Non-pigmented ciliary epithelial cell (primary cell): ENCODE data around the gene IHH.
A peak's percentile ranks its signal among the peaks of the same experiment; 100 is the strongest.

Experiments
- DNase-seq: peaks from one replicate; pipeline ENCODE4 v3.0.0-alpha.2; 2010; ENCODE audit warnings: low read depth

The IHH gene

DNA sequence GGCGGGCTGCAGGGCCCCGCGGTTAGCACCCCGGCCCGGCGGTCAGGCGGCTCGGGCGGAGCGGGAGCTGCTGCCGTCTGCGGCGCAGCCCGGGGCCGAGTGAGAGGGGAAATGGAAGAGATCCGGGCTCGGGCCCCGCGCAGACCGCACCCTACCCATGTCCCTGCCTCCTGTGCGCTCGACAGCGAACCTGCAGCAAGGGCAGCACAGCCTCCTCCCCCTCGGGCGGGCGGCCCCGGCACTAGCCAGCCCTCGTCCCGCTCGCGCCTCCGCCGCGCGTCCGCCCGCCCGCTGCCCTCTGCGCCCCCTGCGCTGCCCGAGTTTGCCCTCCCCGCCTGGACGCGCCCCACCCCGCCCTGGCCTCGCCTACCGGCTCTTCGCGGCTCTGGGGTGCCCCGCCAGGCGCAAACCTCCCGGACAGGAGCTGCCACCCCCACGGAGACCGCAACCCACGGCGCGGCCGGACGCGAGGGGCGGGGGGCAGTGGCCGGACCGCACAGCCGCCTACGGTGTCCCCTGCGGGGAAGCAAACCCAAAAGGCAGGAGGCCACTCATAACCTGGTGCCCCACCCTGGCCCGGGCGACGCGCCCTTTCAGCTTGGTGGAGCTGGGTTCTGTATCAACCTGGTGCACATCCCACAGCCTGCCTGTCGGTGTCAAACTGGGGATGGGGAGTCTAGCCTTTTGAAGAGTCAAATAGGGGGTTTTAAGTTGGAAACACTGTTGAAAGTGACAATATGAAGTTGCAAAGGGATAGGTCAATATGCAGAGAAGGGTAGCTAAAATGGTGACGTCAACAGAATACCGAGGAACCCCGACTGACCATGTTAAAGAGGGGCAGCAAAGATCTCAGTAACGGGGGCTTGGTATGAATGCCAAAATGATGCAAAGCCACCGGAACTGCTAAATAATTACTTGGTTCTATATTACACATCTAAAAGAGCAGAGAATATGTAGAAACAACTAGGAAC, at the start of gene IHH:
Gene IHH (minus strand): TSS at position 101 of the 971 bp plus-strand sequence. CDS start 454 bp downstream, outside the sequence.
- no peak for DNase-seq

DNA sequence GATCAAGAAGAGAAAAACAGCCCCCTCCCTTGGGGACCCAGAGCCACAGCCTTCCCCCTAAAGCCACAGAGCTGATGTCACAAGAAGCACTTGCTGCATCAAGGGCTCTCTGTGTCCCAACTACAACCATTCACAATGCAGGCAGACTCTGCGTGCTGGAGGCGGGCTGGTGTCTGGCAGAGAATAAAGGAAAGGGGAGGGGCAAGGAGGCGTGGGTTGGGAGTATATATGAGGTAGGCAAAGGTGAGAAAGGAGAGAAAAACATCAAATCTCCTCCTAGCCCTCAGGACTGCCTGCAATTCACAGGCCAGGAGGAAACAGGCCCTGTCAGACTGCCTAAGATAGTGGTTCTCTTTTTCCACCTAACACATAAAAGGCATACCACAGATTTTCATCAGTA, 48.8 kb upstream of the IHH start:
- DNase-seq: no peak

DNA sequence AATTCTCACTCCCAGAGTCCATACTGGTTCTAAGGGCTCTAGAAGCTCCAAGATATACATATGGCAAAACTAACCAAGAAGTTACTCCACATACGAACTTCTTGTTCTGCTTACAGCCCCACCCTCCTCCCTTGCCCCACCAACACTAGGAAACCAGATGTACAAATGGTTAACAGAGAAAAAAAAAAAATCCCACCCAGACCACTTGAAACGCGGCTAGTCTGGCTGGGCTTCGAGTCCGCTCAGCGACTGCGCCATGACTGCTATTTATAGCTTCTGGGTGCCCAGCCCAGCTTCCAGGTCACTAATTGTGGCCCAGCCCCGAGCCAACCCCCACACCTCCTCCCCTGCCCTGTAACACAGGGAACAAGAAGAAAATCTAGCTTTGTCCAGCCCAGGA, 47.0 kb upstream of the IHH start:
- DNase-seq: no peak

DNA sequence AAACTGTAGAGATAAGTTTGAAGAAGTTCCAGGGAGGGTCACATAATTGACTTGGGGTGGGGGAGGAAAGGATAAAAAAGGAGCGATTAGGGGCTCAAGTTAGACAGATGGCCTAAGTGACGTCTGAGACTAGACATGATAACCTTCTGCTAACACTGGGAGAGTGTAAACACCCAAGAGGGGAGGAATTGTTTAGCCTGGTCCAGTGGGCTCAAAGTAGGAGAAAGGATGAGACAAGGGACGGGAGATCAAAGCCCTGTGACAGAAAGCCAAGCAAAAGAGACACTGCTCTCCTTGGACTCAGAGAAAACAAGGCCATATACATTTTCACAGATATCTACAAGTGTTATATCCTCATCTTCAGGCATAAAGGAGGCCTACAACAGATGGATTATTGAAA, 45.5 kb upstream of the IHH start:
- no peak for DNase-seq

DNA sequence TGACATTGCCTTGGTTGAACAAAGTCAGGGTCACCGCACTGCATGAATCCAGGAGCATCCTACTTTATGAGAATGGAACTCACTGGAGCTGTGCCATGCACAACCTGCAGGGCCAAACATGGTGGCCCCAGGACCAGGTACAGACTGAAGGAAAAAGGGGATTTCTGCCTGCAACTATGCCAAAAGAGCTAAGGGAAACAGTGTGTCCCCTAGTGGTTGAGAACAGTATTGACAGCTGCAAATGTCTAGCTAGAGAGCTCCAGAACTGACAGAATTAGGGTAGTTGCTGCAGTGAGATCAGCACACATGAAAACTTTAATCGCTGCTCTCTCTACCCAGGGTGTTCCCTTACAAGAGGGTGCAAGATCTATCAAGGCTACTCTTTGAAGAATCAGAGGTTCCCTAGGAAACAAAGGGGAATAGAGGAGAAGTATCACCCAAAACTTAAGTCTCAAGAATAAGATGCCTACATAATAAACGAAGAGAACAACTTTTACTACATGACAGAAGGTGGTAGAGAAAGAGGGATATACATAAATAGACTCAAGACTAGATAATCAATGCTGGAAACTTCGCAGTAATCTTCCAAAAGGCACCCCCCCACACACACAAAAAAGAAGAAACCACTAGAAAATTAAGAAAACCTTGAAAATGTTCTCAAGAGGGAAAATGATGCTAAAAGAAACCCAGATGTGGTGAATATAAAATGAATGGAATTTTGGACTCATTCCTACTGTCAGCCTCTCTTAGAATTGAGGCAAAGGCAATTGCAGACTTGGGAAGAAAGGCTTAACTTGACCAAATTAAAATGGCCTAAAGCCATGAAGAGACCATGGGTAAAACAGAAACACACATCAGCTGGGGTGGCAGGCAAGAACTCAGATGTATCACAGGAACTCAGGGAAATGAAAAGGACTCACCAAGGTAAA, 43.6 kb upstream of the IHH start:
- DNase-seq: no peak

DNA sequence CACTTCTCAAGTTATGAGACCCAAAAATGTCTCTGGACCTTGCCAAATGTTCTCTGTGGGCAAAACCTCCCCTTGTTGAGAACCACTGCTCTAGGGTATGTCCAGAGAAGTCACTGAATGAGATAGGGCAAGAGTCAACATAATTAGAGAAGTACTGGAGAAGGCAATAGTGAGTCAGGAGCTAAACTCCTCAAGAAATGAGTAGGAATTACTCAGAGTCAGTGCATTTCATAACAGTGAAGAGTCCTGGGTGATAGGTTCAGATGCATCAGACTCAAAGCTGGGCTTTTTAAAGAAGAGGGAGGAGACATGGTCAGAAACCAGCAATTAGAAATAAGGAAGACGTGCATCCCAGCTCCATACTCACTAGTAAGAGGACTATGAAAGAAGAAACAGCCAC, 38.6 kb upstream of the IHH start:
- peak; percentile 18 for DNase-seq

DNA sequence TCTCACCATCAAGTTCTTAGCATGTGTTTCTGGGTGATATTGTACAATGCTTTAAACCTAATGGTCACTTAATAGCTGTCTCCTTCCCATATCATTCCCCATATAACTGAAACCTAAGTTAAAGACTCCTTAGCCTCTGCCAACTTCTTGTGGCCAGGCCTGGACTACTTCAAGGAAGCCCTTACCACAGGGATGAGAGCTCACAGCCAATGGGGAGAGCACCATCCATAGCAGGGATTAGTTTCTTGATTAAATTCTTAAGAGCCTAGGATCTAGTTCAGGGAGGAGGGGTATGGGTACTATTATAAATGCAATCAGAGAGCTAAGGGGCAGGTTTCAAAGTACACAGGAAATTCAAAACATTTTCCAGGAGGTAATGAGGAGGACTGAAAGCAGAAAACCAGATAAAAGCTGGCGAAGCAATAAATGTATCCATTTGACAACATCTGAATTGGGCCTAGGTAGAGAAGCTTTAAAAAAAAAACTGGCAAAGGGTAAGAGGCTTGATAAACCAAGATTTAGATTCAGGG, 34.8 kb upstream of the IHH start:
- no peak for DNase-seq

DNA sequence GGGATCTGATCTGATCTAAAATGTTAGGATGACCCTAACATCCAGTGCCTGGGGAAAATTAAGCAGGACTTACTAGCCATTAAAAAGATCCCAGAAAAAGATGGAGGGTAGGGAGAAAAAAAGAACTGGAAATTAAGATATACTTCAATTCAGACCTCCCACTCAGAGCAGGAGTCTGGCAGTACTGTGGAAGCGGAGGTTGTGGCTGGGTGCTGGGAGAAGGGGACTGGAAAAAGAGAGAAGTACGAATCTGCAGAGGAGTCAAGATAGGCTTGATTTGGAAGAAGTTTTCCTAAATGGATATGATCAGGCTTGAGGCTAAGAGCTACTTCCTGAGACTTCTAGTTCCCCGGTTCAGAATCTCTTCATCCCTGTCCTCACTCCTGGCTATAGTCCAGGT, 33.5 kb upstream of the IHH start:
- no peak for DNase-seq

DNA sequence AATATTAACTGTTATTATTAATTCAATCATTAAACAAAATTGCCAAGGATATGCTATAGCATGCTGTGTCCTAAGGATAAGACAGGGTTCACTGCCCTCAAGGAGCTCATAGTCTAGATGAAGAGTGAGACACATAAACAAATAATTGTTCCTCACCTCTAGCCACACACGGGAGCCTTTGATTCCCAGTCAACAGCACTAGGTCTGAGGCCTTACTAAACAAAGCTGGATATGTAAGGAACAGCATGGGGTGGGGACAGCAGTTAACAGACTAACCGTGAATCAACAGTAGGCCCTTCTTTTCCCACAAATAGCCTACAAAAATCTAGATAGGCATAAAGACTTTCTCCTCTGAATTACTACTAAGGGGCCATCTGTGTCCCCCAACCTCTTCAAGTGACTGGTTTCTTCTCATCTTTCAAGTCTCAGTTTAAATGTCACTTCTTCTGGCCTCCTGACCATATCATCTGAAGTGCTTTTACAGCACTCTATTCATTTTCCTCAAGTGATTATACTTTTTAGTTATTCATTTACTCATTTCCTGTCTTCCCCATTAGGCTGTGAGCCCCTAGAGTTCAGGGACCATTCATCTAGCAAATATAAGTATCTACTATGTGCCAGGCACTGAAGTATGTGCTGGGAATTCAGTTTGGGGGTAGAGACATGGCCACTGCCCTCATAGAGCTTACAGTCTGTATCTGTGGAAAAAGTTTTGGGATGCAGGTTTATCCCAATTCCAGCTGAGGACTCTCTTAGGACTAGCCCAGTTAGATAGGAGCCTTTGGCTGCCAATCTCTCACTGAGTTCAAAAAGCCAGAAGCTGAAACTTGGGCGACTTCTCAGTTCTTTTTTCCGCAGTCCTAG, 29.9 kb upstream of the IHH start:
- no peak for DNase-seq

DNA sequence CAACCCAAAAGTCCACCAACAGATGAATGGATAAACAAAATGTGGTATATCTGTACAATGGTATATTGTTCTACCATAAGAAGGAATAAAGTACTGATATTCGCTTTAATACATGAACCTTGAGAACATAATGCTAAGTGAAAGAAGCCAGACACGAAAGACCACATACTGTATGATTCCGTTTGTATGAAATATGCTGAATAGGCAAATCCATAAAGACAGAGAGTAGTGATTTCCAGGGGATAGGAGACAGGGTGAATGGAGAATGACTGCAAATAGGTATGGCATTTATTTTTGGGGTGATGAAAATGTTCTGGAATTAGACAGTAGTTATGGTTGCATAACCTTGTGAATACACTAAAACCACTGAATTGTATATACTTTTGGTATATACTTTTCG, 28.6 kb upstream of the IHH start:
- DNase-seq: no peak

DNA sequence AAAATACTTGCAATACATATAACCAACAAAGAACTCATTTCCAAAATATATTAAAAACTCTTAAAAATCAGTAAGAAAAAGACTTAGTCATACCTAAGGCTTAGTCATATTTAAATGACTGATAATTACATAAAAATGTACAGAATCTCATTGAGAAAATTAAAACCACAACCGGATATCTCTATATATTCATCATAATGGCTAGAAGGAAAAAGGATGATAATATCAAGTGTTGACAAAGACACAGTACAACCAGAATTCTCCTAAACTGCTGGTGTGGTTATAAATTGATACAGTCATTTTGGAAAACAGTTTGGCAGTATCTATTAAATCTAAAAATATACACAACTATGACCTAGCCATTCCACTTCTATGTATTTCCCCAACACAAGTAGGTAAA, 27.1 kb upstream of the IHH start:
- no peak for DNase-seq

DNA sequence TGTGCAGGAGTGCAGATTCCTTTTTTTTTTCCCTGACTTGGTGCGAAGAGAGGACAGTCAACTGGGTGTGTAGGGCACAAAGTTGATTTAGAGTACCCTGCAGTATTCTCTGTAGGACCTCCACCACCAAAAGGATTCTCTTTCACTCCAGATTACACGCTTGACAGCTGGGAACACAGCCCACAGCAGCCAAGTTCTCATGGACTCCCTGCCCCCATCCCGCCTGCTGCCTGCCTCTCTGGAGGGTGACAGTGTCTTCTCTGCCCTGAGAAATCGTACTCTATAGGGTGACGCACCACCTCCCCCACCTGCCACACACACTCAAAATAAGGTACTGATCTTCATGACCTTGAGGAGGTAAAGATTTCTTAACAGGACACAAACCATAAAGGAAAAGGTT, 26.6 kb upstream of the IHH start:
- no peak for DNase-seq

DNA sequence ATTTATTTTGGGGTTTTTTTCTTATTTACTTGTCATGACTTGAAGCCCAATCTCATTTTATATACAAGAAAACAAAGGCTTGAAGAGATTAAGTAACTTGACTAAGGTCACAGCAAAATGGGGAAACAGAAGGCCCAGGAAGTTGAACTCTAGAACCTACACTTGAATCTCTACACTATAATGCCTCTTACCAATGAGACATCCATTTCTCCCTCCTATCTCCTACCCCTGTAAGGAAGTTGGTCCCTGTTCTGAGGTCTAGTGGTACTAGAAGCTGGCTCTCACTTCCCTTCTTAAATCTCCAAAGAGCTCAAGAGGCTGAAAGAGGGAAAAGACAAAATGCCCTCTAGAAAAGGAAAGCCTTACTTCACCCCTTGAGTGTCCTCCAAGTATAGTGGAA, 25.5 kb upstream of the IHH start:
- DNase-seq: no peak

DNA sequence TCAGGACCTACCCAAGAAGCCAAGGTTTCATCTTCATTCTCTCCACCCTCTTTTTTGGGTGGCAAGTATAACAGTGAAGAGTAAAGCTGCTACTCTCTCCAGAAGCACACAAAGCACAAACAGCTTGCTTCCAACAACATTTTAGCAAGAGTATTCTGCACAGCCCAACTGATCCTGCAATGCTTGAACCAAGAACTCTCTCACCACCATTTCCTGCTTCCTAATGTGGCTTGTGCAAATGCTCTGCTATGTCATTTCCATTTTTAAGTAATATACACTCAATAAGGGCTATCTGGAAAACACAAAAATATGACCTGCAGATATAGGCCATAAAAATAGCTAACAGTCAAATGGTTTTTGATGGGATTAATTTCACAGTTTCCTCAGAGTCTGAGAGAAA, 24.1 kb upstream of the IHH start:
- DNase-seq: no peak

DNA sequence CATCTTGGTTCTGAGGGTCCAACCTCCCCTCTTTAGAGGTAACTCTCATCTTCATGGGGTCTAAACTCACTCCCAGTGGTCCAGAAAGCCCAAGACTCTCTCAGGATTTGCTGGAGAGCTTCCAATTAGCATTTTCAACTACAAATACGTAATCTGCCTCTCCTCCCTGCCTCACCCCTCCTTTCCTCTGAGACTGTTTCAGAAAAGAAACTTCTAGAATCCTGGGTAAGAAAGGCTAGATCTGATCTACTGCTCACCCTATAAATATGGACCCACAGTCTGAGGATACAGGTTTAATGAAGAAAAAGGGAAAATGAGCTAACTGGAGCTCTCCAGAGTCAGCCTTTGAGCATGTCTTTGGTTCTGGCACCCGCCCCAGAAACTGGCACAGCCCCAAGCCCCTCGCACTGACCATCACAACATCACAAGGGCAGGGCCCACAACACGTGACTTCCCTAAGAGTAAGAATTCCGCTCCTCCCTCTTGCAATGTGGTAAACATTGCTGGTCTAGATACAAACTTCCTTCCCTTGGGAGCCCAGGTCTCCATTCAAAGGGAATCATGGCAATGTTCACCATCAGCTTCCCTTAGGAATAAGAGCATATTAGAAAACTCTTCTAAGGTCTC, 21.7 kb upstream of the IHH start:
- no peak for DNase-seq

DNA sequence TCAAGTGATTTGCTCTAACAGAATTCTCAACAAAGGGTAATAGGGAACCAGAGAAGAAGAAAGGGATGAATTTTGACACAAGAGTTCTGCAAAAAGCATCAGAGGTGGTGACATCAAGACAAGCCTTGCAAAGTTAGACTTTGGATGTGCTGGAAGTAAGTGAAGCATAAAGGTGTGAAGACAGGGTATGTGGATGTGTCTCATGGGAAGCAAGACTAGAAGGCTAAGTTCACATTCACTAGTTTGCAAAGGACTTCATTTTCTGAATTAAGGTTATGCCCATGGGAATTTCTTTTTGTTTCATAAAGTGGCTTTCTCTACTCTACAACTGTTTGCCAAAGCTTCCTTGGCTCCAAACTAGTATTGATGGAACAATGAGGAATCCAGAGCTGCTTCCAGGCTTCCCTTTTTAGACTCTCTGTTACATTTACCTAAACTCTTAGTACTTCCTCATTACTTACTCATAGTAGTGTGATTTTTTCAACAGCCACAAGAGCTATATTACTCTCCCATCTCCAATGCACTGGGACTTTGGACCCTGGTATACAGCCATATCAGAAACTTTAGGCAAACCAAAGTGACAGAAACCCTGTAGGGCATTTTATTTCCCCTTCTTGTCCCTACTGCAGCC, 21.1 kb upstream of the IHH start:
- DNase-seq: no peak

DNA sequence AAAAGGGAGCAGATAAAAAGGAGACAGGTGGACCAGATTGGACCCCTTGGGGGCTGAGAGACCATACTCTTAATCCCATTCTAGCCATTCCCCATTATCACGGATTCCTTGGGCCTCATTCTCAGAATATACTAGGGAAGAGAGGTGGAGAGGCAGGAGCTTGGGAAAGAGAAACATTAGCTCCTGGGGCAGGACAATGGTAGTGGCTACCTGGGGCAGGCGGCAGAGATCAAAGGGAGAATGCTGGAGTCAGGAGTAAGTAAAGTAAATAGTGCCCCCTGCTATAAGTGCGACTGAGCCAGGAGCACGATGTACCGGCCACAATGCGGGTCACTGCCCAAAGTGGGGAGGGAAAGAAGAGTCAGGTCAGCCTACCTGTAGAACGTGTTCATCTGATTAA, 20.4 kb upstream of the IHH start:
- no peak for DNase-seq

DNA sequence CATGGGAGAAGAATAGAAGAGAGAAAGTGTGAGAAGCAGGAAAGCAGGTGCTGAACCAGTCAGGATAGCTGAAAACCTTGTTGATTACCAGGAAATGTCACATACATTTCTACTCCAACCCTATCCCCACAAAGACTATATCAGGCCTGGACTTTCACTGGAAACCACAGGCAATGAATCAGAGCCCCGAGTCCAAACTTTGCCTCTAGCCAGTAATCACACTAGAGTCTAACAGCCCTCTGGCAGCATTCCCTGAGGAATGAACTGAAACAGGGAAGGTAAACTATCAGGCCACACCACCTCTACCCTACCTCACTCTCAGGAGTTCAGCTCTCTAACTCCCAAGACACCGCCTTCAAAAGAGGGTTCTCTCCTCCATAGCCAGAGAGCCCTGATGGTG, 18.7 kb upstream of the IHH start:
- no peak for DNase-seq

DNA sequence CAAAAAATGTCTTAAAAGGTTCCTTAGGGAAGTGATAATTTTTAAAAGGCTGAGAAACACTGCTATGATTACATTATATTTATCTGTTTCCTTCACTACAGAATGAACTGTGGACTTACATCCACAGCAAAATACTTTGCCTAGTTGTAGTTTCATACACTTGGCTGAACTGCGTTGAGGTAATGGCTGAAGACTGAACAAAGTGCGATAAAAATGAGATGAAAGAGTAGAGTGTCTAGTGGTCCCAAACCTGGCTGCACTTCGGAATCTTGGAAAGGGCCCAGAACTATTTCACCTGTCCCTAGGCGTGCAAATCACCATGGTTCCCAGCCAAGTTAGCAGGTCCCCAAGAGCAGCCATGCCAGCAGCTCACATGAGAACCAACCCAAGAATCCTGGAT, 18.2 kb upstream of the IHH start:
- DNase-seq: no peak

DNA sequence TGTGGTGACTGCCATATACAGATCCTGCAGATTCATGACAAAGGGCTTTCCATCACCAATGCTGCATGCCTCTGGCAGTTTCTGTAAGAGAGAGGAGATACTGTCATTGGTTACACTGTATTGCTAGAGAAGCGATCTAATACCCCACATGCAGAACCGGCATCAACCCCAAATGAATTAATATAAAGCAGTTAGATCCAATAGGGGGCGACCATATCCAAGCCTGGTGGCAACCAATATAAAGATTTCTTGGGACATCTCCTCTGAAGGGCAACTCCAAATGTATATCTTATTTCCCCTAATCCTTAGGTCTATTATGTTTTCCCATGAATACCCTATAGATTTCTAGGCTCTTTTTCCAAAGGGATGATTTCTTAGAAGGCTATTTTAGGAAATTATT, 17.4 kb upstream of the IHH start:
- no peak for DNase-seq

DNA sequence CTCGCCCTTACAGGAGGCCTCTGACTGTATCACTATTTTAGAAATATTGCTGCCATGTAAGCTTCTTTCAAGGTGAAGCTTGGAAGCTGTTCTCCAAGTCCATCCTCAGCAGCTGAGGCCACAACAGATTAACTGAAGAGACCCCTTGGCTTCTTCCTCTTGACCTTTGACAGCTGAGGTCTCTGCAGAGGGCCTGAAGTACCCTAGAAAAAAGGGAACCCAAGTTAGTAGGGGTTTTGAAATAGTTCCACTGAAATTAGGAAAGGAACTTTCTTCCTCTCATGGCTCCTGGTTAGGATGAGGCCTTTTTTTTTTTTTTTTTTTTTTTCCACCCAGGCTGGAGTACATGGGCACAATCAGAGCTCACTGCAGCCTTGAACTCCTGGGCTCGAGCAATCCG, 15.5 kb upstream of the IHH start:
- no peak for DNase-seq
